CD4-positive, alpha-beta memory T cell (primary cell): ENCODE data around the gene HOXC9. TPM values are rescaled to one million over a fixed set of nuclear protein-coding genes. Genes with fewer than 3 reads are reported as not detected.
A peak's percentile ranks its signal among the peaks of the same experiment; 100 is the strongest.

Source experiments
- CTCF ChIA-PET: fragments of 350-600 bp; sonication (Branson Sonifier 250); formaldehyde crosslinking; loops from one replicate; lab custom pipeline; 2021; ENCODE audit warnings: inconsistent platforms; ENCODE audit not compliant: partially characterized antibody; lab: Charles Lee
- POLR2A ChIA-PET: fragments of 350-600 bp; sonication (Branson Sonifier 250); formaldehyde crosslinking; loops from one replicate; lab custom pipeline; 2021; ENCODE audit not compliant: partially characterized antibody; lab: Charles Lee
- DNase-seq, 5 donors: peaks; one replicate each; pipeline versions ENCODE4 v3.0.0 to v3.0.0-alpha.2; 2020 to 2022; ENCODE audit warnings: mixed read lengths in 1 of 5
- H3K27ac ChIP-seq: one replicate; pipeline ENCODE4 v1.7.0; 2013; ENCODE audit warnings: low read depth, low read length
- H3K27me3 ChIP-seq: 2 replicates; pipeline ENCODE4 v1.7.0; 2013; ENCODE audit warnings: mild to moderate bottlenecking, low read length, moderate library complexity; ENCODE audit not compliant: insufficient read depth
- H3K36me3 ChIP-seq: 2 replicates; pipeline ENCODE4 v1.7.0; 2013; ENCODE audit warnings: mild to moderate bottlenecking, low read length, moderate library complexity; ENCODE audit not compliant: insufficient read depth
- H3K4me1 ChIP-seq: 2 replicates; pipeline ENCODE4 v1.7.0; 2013; ENCODE audit warnings: mild to moderate bottlenecking, low read length, moderate library complexity; ENCODE audit not compliant: insufficient read depth
- H3K4me3 ChIP-seq, 2 donors: one replicate each; pipeline ENCODE4 v1.7.0; 2013; ENCODE audit warnings: low read length in 2 of 2, mild to moderate bottlenecking in 1 of 2
- H3K9me3 ChIP-seq, 2 donors: one replicate each; pipeline ENCODE4 v1.7.0; 2013; ENCODE audit warnings: low read length in 2 of 2, control low read depth in 1 of 2; ENCODE audit not compliant: control insufficient read depth in 1 of 2
- H3K27ac Mint-ChIP-seq, 7 donors: one replicate each; pipeline ENCODE4 v1.8.0; 2020 to 2021; ENCODE audit warnings: mixed read lengths in 7 of 7, mild to moderate bottlenecking in 6 of 7, inconsistent platforms in 3 of 7, moderate library complexity in 3 of 7
- H3K27me3 Mint-ChIP-seq, 2 donors: one replicate each; pipeline ENCODE4 v1.8.0; 2020 to 2021; ENCODE audit warnings: mixed read lengths in 2 of 2
- H3K36me3 Mint-ChIP-seq, 2 donors: one replicate each; pipeline ENCODE4 v1.8.0; 2020 to 2021; ENCODE audit warnings: mixed read lengths in 2 of 2, inconsistent platforms in 1 of 2, mild to moderate bottlenecking in 1 of 2
- H3K4me1 Mint-ChIP-seq, 4 donors: one replicate each; pipeline ENCODE4 v1.8.0; 2020 to 2021; ENCODE audit warnings: mixed read lengths in 4 of 4, mild to moderate bottlenecking in 1 of 4
- H3K4me3 Mint-ChIP-seq, 8 donors: one replicate each; pipeline ENCODE4 v1.8.0; 2020 to 2021; ENCODE audit warnings: mixed read lengths in 8 of 8, mild to moderate bottlenecking in 7 of 8, moderate library complexity in 6 of 8, inconsistent platforms in 3 of 8
- H3K9me3 Mint-ChIP-seq, 8 donors: one replicate each; pipeline ENCODE4 v1.8.0; 2020 to 2021; ENCODE audit warnings: mixed read lengths in 8 of 8, mild to moderate bottlenecking in 5 of 8, inconsistent platforms in 3 of 8, moderate library complexity in 1 of 8
- intact Hi-C: fragments of 100-400 bp; cut with micrococcal nuclease; formaldehyde crosslinking; loops from one replicate; pipeline ENCODE4 v1.15.1; 2023
- polyA plus RNA-seq, 2 donors: library from polyadenylated mRNA; unstranded; fragments of 300-500 nt; fragmentation: Illumina TruSeq; gene quantifications; one replicate each; pipeline ENCODE4 v1.2.3, GENCODE V29; 2021
- total RNA-seq, 2 experiments: library from RNA; stranded (reverse); gene quantifications; one replicate each; pipeline ENCODE4 v1.2.3, GENCODE V29; 2021

HOXC9 gene
- total and polyA plus RNA-seq, 4 experiments from 2014 or later, result not detected

DNA sequence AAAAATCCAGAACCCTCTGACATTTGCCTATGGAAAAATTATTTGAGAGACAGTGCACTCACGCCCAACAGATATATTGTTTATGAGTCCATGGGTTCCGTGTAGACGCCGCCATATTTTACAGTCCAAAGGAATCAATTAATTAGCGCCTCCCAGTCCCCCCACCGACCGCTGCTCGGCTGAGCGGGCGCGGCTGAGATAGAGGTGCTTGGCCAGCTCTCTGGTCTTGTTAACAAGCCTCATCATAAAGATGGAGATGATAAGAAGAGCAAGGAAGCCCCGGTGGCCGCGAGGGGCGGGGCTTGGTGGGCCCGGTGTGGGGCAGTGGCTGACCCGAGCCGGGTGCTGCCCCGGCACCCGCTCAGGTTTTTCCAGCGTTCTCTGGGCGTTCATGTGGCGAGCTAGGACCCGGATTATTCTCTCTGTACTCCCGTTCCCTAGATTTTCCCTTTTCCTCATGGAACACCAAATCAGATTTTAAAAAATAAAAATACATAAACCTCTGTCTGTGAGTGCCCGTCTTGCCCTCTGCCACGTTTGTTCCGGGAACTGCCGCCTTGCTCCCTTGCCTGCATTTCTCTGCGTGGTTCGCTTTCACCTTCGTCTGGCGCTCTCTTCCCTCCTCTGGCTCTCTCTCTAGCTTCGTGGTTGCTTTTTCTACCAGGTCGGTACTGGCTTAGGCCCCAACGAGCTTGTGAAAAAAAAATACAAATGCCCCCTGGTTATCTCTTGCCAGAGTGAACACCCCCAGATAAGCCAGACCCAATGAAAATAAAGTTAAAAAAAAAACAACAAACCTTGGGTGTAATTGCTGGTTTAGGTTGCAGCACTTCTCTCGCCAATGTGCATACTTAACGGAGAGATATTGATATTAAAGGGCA, 36.3 kb upstream of the HOXC9 start:
- Histone ChIP-seq H3K36me3 (no peaks in the 10 kb centered on the region), H3K27me3 (peaks cover 92% of the 10 kb centered on the region), H3K27ac (no peak overlapping the region), H3K4me1 (peaks cover 42% of the 10 kb centered on the region), H3K4me3 (no peak overlapping the region), H3K9me3 (no peaks in the 10 kb centered on the region)
- H3K27me3 Mint-ChIP-seq, result peaks cover 74 to 82% of the 10 kb centered on the region in 2 donors
- H3K4me1 Mint-ChIP-seq, result peaks cover 21 to 46% (median 32%) of the 10 kb centered on the region in 4 donors
- H3K36me3 Mint-ChIP-seq, result peaks cover 0 to 4% of the 10 kb centered on the region in 2 donors
- peak overlapping the region in 2 of 7 donors; percentile 30 to 68 for H3K27ac Mint-ChIP-seq
- CTCF ChIA-PET, result no interaction called here
- intact Hi-C loops, result no loop called here
- H3K4me3 Mint-ChIP-seq, result peak overlapping the region in 7 of 8 donors; percentile 14 to 80 (median 50)
- POLR2A ChIA-PET, result no interaction called here
- no peak for DNase-seq
- H3K9me3 Mint-ChIP-seq, result peaks cover 0 to 13% (median 4%) of the 10 kb centered on the region in 8 donors

DNA sequence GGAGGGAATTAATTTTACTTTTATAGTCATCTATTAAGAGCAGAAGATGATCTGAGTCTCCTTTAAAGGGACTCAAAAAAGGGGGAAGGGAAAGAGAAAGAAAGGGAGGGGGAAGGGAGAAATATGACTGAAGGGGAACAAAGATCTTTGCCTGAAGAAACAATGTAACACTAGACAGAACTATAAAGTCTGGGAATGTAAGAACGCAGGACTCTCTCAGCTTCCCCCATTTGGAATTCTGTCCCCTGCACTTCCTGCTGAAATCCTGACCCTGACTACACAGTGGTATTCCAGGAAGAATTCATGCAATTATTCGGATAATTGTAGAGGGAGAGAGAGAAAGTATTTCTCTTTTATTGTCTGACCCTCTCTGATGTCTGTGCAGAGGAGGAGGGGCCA, 35.6 kb upstream of the HOXC9 start:
- DNase-seq, result no peak
- peak overlapping the region in 7 of 8 donors; percentile 7 to 80 (median 57) for H3K4me3 Mint-ChIP-seq
- H3K27ac Mint-ChIP-seq, result peak overlapping the region in 2 of 7 donors; percentile 12 to 68
- peaks cover 0 to 13% (median 4%) of the 10 kb centered on the region in 8 donors for H3K9me3 Mint-ChIP-seq
- CTCF ChIA-PET, result no interaction called here
- peaks cover 21 to 46% (median 32%) of the 10 kb centered on the region in 4 donors for H3K4me1 Mint-ChIP-seq
- POLR2A ChIA-PET, result no interaction called here
- peaks cover 93% of the 10 kb centered on the region for H3K27me3 ChIP-seq
- peaks cover 75 to 82% of the 10 kb centered on the region in 2 donors for H3K27me3 Mint-ChIP-seq
- H3K4me1 ChIP-seq, result peaks cover 42% of the 10 kb centered on the region
- no peak overlapping the region for H3K4me3 ChIP-seq
- no peaks in the 10 kb centered on the region for H3K36me3 ChIP-seq
- no peaks in the 10 kb centered on the region for H3K9me3 ChIP-seq
- intact Hi-C loops, result no loop called here
- H3K36me3 Mint-ChIP-seq, result peaks cover 0 to 4% of the 10 kb centered on the region in 2 donors
- H3K27ac ChIP-seq, result no peak overlapping the region

DNA sequence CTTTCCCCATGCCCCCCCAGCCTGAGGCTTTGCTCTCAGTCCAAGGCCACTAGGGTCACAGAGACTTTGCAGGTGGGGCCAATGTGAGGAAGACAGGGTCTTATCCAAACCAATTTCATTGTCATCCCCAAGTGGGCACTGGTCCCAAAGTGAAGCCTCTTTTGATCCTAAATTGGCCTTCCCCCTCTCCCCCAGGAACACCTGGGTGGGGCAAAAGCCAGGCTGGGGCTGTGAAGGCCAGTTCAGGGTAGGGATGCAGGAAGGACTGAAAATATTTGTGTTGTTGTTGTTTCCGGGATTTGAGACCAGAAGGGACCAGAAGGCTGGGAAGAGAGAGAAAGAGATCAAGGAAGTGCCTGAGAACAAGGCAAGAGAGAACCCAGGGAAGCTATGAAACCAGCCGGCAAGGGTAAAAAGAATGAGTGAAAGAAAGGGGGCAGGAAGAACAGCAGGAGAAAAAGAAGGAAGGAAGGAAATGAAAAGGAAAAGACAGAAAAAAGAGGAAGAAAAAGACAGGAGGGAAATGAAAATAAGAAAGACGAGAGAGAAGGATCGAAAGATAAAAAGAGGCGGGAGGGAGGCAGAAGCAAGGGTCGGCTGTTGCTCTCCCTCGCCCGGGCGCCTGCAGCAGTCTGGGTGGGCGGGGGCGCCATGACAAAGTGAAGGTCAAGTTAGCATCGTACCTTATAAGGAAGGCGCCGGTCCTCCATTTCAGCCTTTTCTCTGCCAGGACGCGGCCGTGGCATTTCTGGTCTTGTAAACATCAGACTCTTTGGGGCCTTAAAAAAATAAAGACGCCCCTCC, 34.5 kb upstream of the HOXC9 start:
- POLR2A ChIA-PET, result no interaction called here
- H3K27me3 ChIP-seq, result peaks cover 92% of the 10 kb centered on the region
- Mint-ChIP-seq H3K4me3 (peak overlapping the region in 7 of 8 donors; percentile 17 to 80 (median 65)), H3K4me1 (peaks cover 19 to 46% (median 29%) of the 10 kb centered on the region in 4 donors), H3K9me3 (peaks cover 0 to 8% (median 3%) of the 10 kb centered on the region in 8 donors), H3K27ac (peak overlapping the region in 3 of 7 donors; percentile 43 to 68 (median 47)), H3K27me3 (peaks cover 71 to 84% of the 10 kb centered on the region in 2 donors), H3K36me3 (peaks cover 0 to 4% of the 10 kb centered on the region in 2 donors)
- CTCF ChIA-PET, result no interaction called here
- no peaks in the 10 kb centered on the region for H3K9me3 ChIP-seq
- peaks cover 42% of the 10 kb centered on the region for H3K4me1 ChIP-seq
- no peak overlapping the region for H3K4me3 ChIP-seq
- no peaks in the 10 kb centered on the region for H3K36me3 ChIP-seq
- intact Hi-C loops, result no loop called here
- H3K27ac ChIP-seq, result no peak overlapping the region
- DNase-seq, result no peak

DNA sequence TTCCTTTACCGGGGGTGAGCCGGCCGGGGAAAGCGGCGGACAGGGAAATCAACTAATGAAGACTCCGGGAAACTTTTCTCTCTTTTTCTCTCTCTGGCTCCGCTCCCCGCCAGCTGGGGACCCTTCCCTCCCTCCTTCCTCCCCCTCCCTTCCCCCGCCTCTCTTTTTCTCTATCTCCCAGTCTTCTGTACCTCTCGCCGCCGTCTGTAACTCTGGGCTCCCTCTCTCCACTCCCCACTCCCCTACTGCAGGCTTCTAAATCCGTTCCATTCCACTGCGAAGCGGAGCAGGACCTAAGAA, 33.9 kb upstream of the HOXC9 start:
- H3K27me3 ChIP-seq, result peaks cover 95% of the 10 kb centered on the region
- H3K9me3 ChIP-seq, result no peaks in the 10 kb centered on the region
- Mint-ChIP-seq H3K27me3 (peaks cover 75 to 88% of the 10 kb centered on the region in 2 donors), H3K9me3 (peaks cover 0 to 8% (median 4%) of the 10 kb centered on the region in 8 donors), H3K4me3 (peak overlapping the region in 6 of 8 donors; percentile 13 to 84 (median 70)), H3K36me3 (peaks cover 0 to 4% of the 10 kb centered on the region in 2 donors), H3K27ac (peak overlapping the region in 1 of 7 donors; percentile 68), H3K4me1 (peaks cover 18 to 46% (median 28%) of the 10 kb centered on the region in 4 donors)
- CTCF ChIA-PET, result no interaction called here
- intact Hi-C loops, result no loop called here
- no peak for DNase-seq
- H3K27ac ChIP-seq, result no peak overlapping the region
- H3K4me3 ChIP-seq, result no peak overlapping the region
- POLR2A ChIA-PET, result no interaction called here
- peaks cover 42% of the 10 kb centered on the region for H3K4me1 ChIP-seq
- H3K36me3 ChIP-seq, result no peaks in the 10 kb centered on the region

DNA sequence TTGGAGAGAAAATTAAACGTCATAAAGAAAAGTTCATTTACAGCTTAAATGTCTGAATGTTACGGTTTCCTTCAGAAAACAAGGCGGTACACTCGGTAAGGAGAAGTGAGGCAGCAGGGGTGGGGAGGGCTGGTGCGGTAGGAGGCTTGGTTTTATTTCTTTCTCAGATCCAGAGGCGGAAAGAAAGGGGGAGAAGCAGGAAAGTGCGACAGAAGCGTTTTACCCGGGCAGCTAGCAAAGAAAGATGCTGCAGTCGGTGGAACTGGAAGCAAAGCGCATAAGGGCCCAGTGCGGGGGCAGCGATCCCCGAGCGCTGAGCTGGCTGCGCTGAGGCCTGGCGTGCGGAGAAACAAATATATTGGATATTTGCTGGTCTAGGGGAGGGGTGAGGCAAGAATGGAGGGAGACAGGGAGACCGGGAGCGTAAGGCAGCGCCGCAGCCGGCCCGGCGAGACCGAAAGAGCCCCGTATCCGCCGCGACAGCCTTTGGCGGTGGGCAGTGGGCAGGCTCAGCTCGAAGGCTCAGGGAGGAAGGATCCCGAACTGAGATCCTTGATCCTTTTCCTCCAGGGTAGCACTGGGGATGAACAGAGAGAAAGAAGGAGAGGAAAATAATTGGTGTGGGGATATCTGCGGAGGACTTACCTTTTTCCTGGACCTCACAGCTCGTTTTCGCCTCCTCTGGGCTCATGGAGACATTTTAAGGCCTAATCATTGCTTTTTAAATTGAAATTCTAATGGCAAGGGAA, 33.4 kb upstream of the HOXC9 start:
- POLR2A ChIA-PET, result no interaction called here
- Histone ChIP-seq H3K36me3 (no peaks in the 10 kb centered on the region), H3K27ac (no peak overlapping the region), H3K4me3 (no peak overlapping the region), H3K27me3 (peaks cover 97% of the 10 kb centered on the region), H3K9me3 (no peaks in the 10 kb centered on the region), H3K4me1 (peaks cover 42% of the 10 kb centered on the region)
- CTCF ChIA-PET, result no interaction called here
- Mint-ChIP-seq H3K4me1 (peaks cover 18 to 46% (median 28%) of the 10 kb centered on the region in 4 donors), H3K27me3 (peaks cover 80 to 93% of the 10 kb centered on the region in 2 donors), H3K4me3 (peak overlapping the region in 6 of 8 donors; percentile 13 to 84 (median 70)), H3K9me3 (peaks cover 0 to 8% (median 5%) of the 10 kb centered on the region in 8 donors), H3K36me3 (peaks cover 0 to 4% of the 10 kb centered on the region in 2 donors), H3K27ac (peak overlapping the region in 1 of 7 donors; percentile 68)
- intact Hi-C loops, result no loop called here
- DNase-seq, result no peak

DNA sequence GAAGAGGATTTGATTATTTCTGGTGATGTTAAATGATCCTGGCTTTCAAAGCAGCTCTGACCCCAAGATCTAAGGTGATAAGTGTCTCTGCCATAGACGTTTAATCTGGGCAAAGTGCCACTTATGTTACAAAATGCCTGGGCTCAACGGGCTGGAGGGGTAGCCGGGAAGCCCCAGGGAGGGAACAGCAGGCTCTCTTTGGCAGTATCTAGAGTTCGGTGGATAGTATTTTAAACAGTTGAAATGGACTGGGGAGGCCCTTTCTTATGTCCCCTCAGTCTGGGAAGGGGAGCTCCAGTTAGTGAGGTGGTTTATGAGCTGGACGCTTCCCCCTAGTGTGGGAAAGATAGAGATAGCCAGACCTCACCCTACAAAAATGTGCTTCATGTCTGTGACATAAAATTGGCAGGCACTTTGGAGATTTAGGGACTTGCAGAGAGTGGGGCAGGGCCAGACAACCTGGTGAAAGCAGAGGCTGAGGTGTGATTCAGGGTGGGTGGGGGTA, 32.5 kb upstream of the HOXC9 start:
- no peak overlapping the region for H3K27ac ChIP-seq
- H3K9me3 Mint-ChIP-seq, result peaks cover 0 to 10% (median 5%) of the 10 kb centered on the region in 8 donors
- no peaks in the 10 kb centered on the region for H3K36me3 ChIP-seq
- no peak for DNase-seq
- H3K9me3 ChIP-seq, result no peaks in the 10 kb centered on the region
- POLR2A ChIA-PET, result no interaction called here
- CTCF ChIA-PET, result no interaction called here
- peaks cover 98% of the 10 kb centered on the region for H3K27me3 ChIP-seq
- peaks cover 42% of the 10 kb centered on the region for H3K4me1 ChIP-seq
- peaks cover 18 to 46% (median 27%) of the 10 kb centered on the region in 4 donors for H3K4me1 Mint-ChIP-seq
- intact Hi-C loops, result no loop called here
- no peak overlapping the region for H3K4me3 ChIP-seq
- H3K36me3 Mint-ChIP-seq, result peaks cover 0 to 4% of the 10 kb centered on the region in 2 donors
- peak overlapping the region in 1 of 8 donors; percentile 30 for H3K4me3 Mint-ChIP-seq
- H3K27me3 Mint-ChIP-seq, result peaks cover 82 to 95% of the 10 kb centered on the region in 2 donors
- H3K27ac Mint-ChIP-seq, result peak overlapping the region in 1 of 7 donors; percentile 55
